ENCODE data around the gene NSG2. TPM values are rescaled to one million over a fixed set of nuclear protein-coding genes. Genes with fewer than 3 reads are reported as not detected.

Gene NSG2
- total and polyA plus RNA-seq, 2 of the 4 experiments (the other 2 are of a cell fraction), result not detected

GRCh38 chr5:174155281-174155680 lies 109.8 kb downstream of the NSG2 start:
- Histone ChIP-seq H4K20me1 (ENCODE audit: insufficient read depth, low read length) (no peaks in the 10 kb centered on the region), H3K9me3 (ENCODE audit: control insufficient read depth, insufficient read depth, low read length) (peaks cover 13% of the 10 kb centered on the region), H3K23ac (ENCODE audit: low read depth, low read length) (no peak overlapping the region), H3K56ac (ENCODE audit: extremely low read depth, insufficient read depth, low read length) (no peak overlapping the region), H3K36me3 (ENCODE audit: control insufficient read depth, insufficient read depth, low read length) (no peaks in the 10 kb centered on the region), H3K27me3 (ENCODE audit: control insufficient read depth, insufficient read depth, low read length) (no peaks in the 10 kb centered on the region), H3K14ac (replicated peaks; ENCODE audit: low read depth, low read length) (no peak overlapping the region), H2BK120ac (ENCODE audit: low read depth, low read length) (no peak overlapping the region), H3K18ac (ENCODE audit: low read depth, low read length) (no peak overlapping the region), H3K4me3 (ENCODE audit: insufficient read depth, low read depth, low read length) (no peak overlapping the region), H4K8ac (ENCODE audit: low read depth in 2 of 2, low read length in 2 of 2) (no peak overlapping the region), H2AFZ (replicated peaks; ENCODE audit: low read length, poor library complexity) (no peak overlapping the region), H3K79me1 (ENCODE audit: low read depth in 1 of 2, low read length in 2 of 2) (no peaks in the 10 kb centered on the region), H3K27ac (ENCODE audit: insufficient read depth, low read length) (no peak overlapping the region), H3K9ac (ENCODE audit: low read depth, low read length) (no peak overlapping the region), H4K91ac (ENCODE audit: insufficient read depth, low read depth, low read length) (no peak overlapping the region), H2BK20ac (ENCODE audit: low read depth, low read length) (no peak overlapping the region), H2AK9ac (replicated peaks; ENCODE audit: low read depth, low read length, poor library complexity) (no peak overlapping the region), H4K5ac (ENCODE audit: low read depth, low read length) (no peak overlapping the region), H3K9me1 (ENCODE audit: insufficient read depth, low read length) (no peaks in the 10 kb centered on the region), H2BK5ac (ENCODE audit: low read depth, low read length, poor library complexity, severe bottlenecking) (no peak overlapping the region), H3K4ac (ENCODE audit: low read depth, low read length) (no peak overlapping the region), H2BK15ac (ENCODE audit: low read depth, low read length) (no peak overlapping the region), H3K4me1 (ENCODE audit: control insufficient read depth, insufficient read depth, low read length) (no peaks in the 10 kb centered on the region), H2AK5ac (ENCODE audit: low read depth, low read length) (no peak overlapping the region), H3K4me2 (ENCODE audit: low read depth, low read length) (no peak overlapping the region)
- intact Hi-C loops (cut with micrococcal nuclease), result no loop called here
- ATAC-seq (ENCODE audit: low read depth) (no peak), DNase-seq (no peak)
- TF ChIP-seq BHLHE40 (IDR thresholded peaks at IDR 0.05; ENCODE audit: low read depth, low read length) (no peak), USF2 (IDR thresholded peaks at IDR 0.05; ENCODE audit: low read depth, low read length) (no peak), CHD1 (IDR thresholded peaks at IDR 0.05; ENCODE audit: low read depth, low read length) (no peak), RFX5 (IDR thresholded peaks at IDR 0.05; ENCODE audit: low read depth, low read length) (no peak)
- in situ Hi-C loops (cut with MboI; ENCODE audit: low sequenced_read_pairs), result no loop called here
- POLR2A ChIA-PET (ENCODE audit: unreplicated experiment), result no interaction called here
- no TSS peak for BruUV-seq (replicated peaks)
- CTCF ChIA-PET, result interaction anchor here (0.9 kb wide), 1 partner anchor 162 kb away, joined by 4 read pairs; no protein-coding TSS in a partner anchor
- dilution Hi-C loops (cut with HindIII; ENCODE audit: low sequenced_read_pairs, unreplicated experiment), result no loop called here
- no CpG with 5 or more reads among the region's 1 CpG for WGBS, 2 experiments (ENCODE audit: extremely low coverage in 2 of 2, insufficient read length in 1 of 2)
